D341Med (cell line): ENCODE measurements around the gene ALAS1.

Experiments used
- DNase-seq: peaks from one replicate; pipeline ENCODE4 v3.0.0; 2012; ENCODE audit warnings: low spot score

ALAS1 gene

GRCh38 chr3:52198643-52199608 lies 966 bp downstream of the ALAS1 start:
- DNase-seq, result no peak

DNA sequence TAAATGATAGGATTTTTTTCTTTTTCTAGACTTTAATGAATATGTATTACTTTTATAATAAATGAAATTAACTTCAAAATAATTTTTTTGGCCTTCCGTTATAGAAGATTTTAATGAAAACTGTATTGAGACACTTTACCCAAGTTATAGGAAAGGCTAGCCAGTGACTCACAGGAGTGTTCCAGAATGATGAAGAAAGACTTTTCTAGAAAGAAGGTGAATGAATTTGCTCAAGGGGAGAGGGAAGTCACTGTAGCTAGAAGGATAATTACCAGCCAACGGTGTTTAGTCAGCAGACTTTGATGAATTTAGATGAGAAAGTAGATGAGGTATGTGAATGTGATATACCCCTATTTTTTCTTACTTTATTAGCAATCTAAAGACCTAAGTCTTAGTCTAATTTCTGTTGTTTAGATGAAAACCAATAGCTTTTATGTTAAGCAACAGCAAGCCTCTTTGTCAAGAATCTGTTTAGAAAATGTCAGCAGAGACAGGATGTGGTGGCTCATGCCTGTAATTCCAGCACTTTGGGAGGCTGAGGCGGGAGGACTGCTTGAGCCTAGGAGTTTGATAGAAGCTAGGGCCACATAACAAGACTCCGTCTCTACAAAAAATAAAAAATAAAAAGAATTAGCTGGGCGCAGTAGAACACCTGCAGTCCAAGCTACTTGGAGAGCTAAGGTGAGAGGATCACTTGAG lies 3.2 kb downstream of the ALAS1 start:
- DNase-seq, result no peak

GRCh38 chr3:52202384-52203077 lies 4.6 kb downstream of the ALAS1 start:
- DNase-seq, result no peak

- DNase-seq, result no peak
Measured at GRCh38 chr3:52203701-52204100, 5.7 kb downstream of the ALAS1 start.

DNA sequence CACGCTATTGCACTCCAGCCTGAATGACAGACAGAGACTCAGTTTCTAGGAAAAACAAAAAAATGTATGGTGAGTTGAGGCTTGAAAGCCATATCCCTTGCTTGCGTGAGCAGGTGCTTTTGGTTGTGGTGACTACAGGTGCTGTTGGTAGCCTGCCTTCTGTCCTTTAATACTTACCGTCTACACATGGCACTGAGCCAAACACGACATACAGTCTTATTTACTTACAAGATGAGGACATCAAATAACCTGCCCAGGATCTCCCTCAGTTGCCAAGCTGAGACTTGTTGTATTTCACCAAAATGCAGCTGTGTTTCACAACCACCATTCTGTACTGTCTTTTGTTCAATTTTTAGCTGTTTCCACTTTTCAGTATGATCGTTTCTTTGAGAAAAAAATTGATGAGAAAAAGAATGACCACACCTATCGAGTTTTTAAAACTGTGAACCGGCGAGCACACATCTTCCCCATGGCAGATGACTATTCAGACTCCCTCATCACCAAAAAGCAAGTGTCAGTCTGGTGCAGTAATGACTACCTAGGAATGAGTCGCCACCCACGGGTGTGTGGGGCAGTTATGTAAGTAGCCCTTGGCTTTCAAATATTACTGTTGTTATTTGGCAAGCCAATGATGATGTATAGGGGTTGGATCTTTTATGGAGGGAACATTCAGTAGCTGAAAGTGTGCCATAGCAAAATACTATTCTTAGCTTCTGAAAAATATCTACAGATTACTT lies 6.5 kb downstream of the ALAS1 start:
- DNase-seq, result no peak

GRCh38 chr3:52205727-52206372 lies 7.9 kb downstream of the ALAS1 start:
- no peak for DNase-seq

GRCh38 chr3:52208556-52208955 lies 10.6 kb downstream of the ALAS1 start:
- DNase-seq, result no peak

- no peak for DNase-seq
Measured at GRCh38 chr3:52210037-52210436, 12.1 kb downstream of the ALAS1 start.

GRCh38 chr3:52210550-52211046 lies 12.6 kb downstream of the ALAS1 start:
- no peak for DNase-seq

- no peak for DNase-seq
Measured at GRCh38 chr3:52211268-52211891, 13.4 kb downstream of the ALAS1 start.

GRCh38 chr3:52213005-52213404 lies 15.0 kb downstream of the ALAS1 start:
- no peak for DNase-seq

GRCh38 chr3:52213901-52214300 lies 15.9 kb downstream of the ALAS1 start:
- no peak for DNase-seq

DNA sequence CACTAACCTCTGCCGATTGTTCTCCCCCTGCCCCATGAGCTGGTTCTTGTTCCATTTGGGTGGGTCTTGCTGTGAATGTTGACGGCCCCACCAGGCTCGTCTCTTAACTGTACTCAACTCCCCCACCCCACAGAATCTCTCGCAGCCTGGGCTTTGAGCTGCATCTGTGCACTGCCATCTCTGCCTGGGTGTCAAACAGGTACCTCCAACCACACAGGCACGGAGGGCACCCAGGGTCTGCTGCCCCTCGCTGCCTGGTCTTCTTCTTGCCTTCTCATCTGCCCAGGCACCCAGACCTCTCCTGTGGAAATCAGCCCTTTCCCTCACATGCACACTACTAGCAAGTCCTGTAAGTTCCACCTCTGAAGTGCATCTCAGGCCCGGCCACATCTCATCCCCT lies 17.4 kb downstream of the ALAS1 start:
- no peak for DNase-seq

GRCh38 chr3:52216585-52217408 lies 18.8 kb downstream of the ALAS1 start:
- DNase-seq, result no peak

DNA sequence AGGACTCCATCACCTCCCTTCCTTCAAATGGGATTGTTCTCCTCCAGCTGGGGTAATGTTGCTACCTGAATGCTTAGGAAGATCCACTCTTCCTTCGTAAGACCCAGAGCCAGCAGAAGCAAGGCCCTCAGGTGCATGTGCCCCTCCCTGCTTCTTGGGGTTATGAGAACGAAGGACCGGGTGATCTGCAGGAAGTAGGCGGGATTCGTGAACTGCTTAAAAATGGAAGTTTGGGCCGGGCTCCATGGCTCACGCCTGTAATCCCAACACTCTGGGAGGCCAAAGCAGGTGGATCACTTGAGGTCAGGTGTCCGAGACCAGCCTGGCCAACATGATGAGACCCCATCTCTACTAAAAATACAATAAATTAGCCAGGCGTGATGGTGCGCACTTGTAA lies 19.4 kb downstream of the ALAS1 start:
- no peak for DNase-seq

DNA sequence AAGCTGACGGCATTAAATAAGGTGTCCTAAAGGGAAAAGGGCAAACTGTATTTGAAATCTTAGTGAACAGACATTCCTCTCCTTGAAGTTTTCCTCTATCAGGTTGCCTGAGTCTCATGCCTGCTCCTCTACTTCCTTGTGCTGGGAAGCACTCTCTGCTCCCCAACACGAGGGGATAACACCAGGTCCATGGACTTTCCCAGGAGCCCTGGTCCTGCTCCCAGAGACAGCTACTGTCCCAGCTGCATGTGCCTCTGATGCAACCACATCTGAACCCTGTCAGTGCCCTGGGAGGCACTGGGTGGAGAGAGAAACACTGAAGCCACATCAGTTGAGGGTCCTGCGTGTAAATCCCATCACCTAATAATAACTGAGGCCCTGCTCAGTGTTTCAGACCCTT lies 20.1 kb downstream of the ALAS1 start:
- DNase-seq, result no peak

DNA sequence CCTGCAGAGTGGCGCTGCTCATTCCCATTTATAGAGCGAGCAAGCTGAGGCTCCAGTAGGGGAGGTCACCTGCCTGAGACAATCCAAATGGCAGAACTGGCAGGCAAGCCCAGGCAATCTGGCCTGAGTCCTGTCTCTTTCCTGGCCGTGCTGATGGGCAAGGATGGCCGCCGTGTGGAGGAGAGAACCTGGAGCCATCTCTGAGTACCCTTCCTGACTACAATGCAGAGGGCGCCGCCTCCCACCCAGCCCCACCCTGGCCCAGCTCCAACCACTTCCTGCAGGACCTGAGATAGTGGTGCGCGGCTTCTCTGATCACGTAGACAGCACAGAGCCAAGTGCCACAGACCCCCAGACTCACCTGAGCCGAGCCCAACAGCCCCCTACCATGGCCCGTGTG lies 20.5 kb downstream of the ALAS1 start:
- no peak for DNase-seq

- no peak for DNase-seq
Measured at GRCh38 chr3:52218937-52219650, 21.1 kb downstream of the ALAS1 start.

GRCh38 chr3:52220380-52221026 lies 22.5 kb downstream of the ALAS1 start:
- peak; percentile 91 for DNase-seq
